Adrenal gland (tissue), 12 donors: ENCODE data around the gene SSTR3. TPM values are rescaled to one million over a fixed set of nuclear protein-coding genes. Genes with fewer than 3 reads are reported as not detected.

Experiments used
- DNase-seq, 7 donors: peaks; one replicate each; pipeline ENCODE4 v3.0.0-alpha.2; 2019 to 2020
- H3K27ac ChIP-seq, 5 donors: fragments of 200-600 bp; sonication (generic) in 4 of 5; 1 replicate in 3 of 5; 2 replicates in 2 of 5; pipeline versions ENCODE4 v1.5.1 to v1.8.0; 2016 to 2020; ENCODE audit warnings: mild to moderate bottlenecking in 1 of 5
- H3K27me3 ChIP-seq: fragments of 200-600 bp; 2 replicates; pipeline ENCODE4 v1.8.0; 2021
- H3K36me3 ChIP-seq, 2 donors: fragments of 200-600 bp; replicated peaks in 1 of 2; 1 replicate in 1 of 2; 2 replicates in 1 of 2; pipeline versions ENCODE4 v1.5.1 to v1.8.0; 2018 to 2022
- H3K4me1 ChIP-seq, 2 donors: fragments of 200-600 bp; replicated peaks in 1 of 2; 1 replicate in 1 of 2; 2 replicates in 1 of 2; pipeline versions ENCODE4 v1.5.1 to v1.8.0; 2018 to 2021
- H3K4me3 ChIP-seq, 4 donors: fragments of 200-600 bp; sonication (generic) in 3 of 4; one replicate each; pipeline ENCODE4 v1.5.1; 2016 to 2018
- H3K9me3 ChIP-seq, 3 donors: fragments of 200-600 bp; sonication (generic) in 1 of 3; replicated peaks in 1 of 3; 1 replicate in 2 of 3; 2 replicates in 1 of 3; pipeline versions ENCODE4 v1.5.1 to v1.8.0; 2016 to 2021
- CTCF ChIP-seq, 6 experiments: fragments of 450-650 bp in 4 of 6; fragments of 200-600 bp in 2 of 6; sonication (generic) in 1 of 6; IDR thresholded peaks; 1 replicate in 5 of 6; 2 replicates in 1 of 6; pipeline versions ENCODE4 v1.5.1 to v1.8.0; 2016 to 2021; ENCODE audit warnings: antibody characterized with exemption in 6 of 6, mild to moderate bottlenecking in 2 of 6, moderate library complexity in 1 of 6
- POLR2A ChIP-seq, 2 donors: fragments of 450-650 bp; IDR thresholded peaks; one replicate each; pipeline ENCODE4 v1.6.1; 2017; ENCODE audit warnings: antibody characterized with exemption in 2 of 2, mild to moderate bottlenecking in 2 of 2, moderate library complexity in 1 of 2
- WGBS, 4 donors: extraction: QIAGEN DNeasy Blood & Tissue Kit in 2 of 4; methylation state at CpG; one replicate each; pipeline versions ENCODE4 v1.1.5 to v1.1.7; 2013 to 2017; 5-methylcytosine and 5-hydroxymethylcytosine counted together
- intact Hi-C, 2 donors: fragments of 100-400 bp; cut with DNase I; formaldehyde crosslinking; loops; one replicate each; pipeline versions ENCODE4 v1.14.1 to v1.15.0; 2022 to 2023
- polyA plus RNA-seq, 3 donors: library from polyadenylated mRNA; stranded (reverse); fragments of 200-250 nt in 2 of 3; fragments of 350-450 nt in 1 of 3; fragmentation: Illumina TruSeq in 1 of 3; extraction: RNeasy Lipid Tissue Mini Kit (QIAGEN cat#74804) in 1 of 3; gene quantifications; one replicate each; pipeline ENCODE4 v1.2.3, GENCODE V29; 2013 to 2014
- total RNA-seq, 9 donors: library from RNA; depleted of rRNA in 4 of 9; stranded (reverse); fragments of >200 nt in 4 of 9; fragments of 120-200 nt in 1 of 9; fragmentation: NEBNext Ultra II Directional in 1 of 9; extraction: Animal tissue kit (Norgen Biotek cat#: 25700) in 1 of 9; gene quantifications; one replicate each; pipeline versions ENCODE4 v1.1.0 to v1.2.4, GENCODE V29; 2013 to 2023
- donor health status: healthy with polysubstance abuse.
- donor health status: Bipolar disorder and iron deficiency.
- donor health status: DM: yes; HTN: yes; CAD: no.
- donor health status: DM: no; HTN: no; CAD: no.
- donor health status: DM: no; HTN: no; CAD: no.
- donor health status: DM: yes; HTN: yes; CAD: no.

SSTR3 gene
- total and polyA plus RNA-seq, 12 donors, result 0.28 to 2.0 (median 0.50) TPM; not detected in 1

GRCh38 chr22:37244114-37244921 lies 32.0 kb upstream of the SSTR3 start, which contains the start of gene RAC2:
Gene RAC2, minus strand, starts transcription at chr22:37244269. Its CDS starts 121 bp downstream, at chr22:37244148.
- Histone ChIP-seq H3K27ac (no peak within 1 kb of the TSS), H3K27me3 (peaks cover 6% of the 10 kb centered on the region), H3K4me3 (peak within 1 kb of the TSS in 1 of 4 donors; percentile 39), H3K9me3 (no peaks in the 10 kb centered on the region), H3K4me1 (no peaks in the 10 kb centered on the region), H3K36me3 (no peaks in the 10 kb centered on the region)
- 17 to 36% (median 25%) methylated on average over 7 to 23 of the region's 23 CpGs for WGBS, 4 donors
- intact Hi-C loops, result no loop called here
- TF ChIP-seq CTCF (IDR thresholded peaks at IDR 0.05) (no peak), POLR2A (IDR thresholded peaks at IDR 0.05) (no peak)
- peak in 6 of 7 donors; percentile 49 to 66 (median 54) for DNase-seq

- no peak overlapping the region for H3K27ac ChIP-seq
- WGBS, 4 donors, result 35 to 49% (median 44%) methylated on average over 3 to 12 of the region's 12 CpGs
- H3K27me3 ChIP-seq, result peaks cover 6% of the 10 kb centered on the region
- no peaks in the 10 kb centered on the region for H3K4me1 ChIP-seq
- intact Hi-C loops, result no loop called here
- DNase-seq, result no peak
- peak overlapping the region in 1 of 4 donors; percentile 39 for H3K4me3 ChIP-seq
- no peaks in the 10 kb centered on the region for H3K9me3 ChIP-seq
- TF ChIP-seq CTCF (IDR thresholded peaks at IDR 0.05) (no peak), POLR2A (IDR thresholded peaks at IDR 0.05) (no peak)
- H3K36me3 ChIP-seq, result no peaks in the 10 kb centered on the region
Observed at GRCh38 chr22:37243402-37244113, 31.3 kb upstream of the SSTR3 start.

GRCh38 chr22:37242395-37242918 lies 30.2 kb upstream of the SSTR3 start:
- peaks cover 6% of the 10 kb centered on the region for H3K27me3 ChIP-seq
- no peaks in the 10 kb centered on the region for H3K9me3 ChIP-seq
- no peak overlapping the region for H3K4me3 ChIP-seq
- DNase-seq, result peak in 6 of 7 donors; percentile 21 to 72 (median 44)
- intact Hi-C loops, result no loop called here
- no peaks in the 10 kb centered on the region for H3K36me3 ChIP-seq
- no peak overlapping the region for H3K27ac ChIP-seq
- H3K4me1 ChIP-seq, result no peaks in the 10 kb centered on the region
- WGBS, 4 donors, result 50 to 65% (median 54%) methylated on average over 6 to 16 of the region's 16 CpGs
- TF ChIP-seq CTCF (IDR thresholded peaks at IDR 0.05) (no peak), POLR2A (IDR thresholded peaks at IDR 0.05) (no peak)
